Astrocyte (in vitro differentiated cells and primary cell): Measurements from ENCODE around the gene BICDL1. TPM values are rescaled to one million over a fixed set of nuclear protein-coding genes. Genes with fewer than 3 reads are reported as not detected.

Source experiments
- DNase-seq: peaks from one replicate; pipeline ENCODE4 v3.0.0-alpha.2; 2010; ENCODE audit warnings: low read depth
- FAIRE-seq: peaks from 2 replicates; lab custom pipeline; 2011; peaks lifted over from hg19 to GRCh38; lab: Jason Lieb, UNC
- H2AFZ ChIP-seq: 2 replicates; pipeline ENCODE4 v1.6.0; 2012; ENCODE audit warnings: low read depth, low read length, inconsistent platforms
- H3K27ac ChIP-seq: 2 replicates; pipeline ENCODE4 v1.5.1; 2011; ENCODE audit warnings: low read depth, low read length, inconsistent platforms
- H3K27me3 ChIP-seq: 2 replicates; pipeline ENCODE4 v1.6.0; 2011; ENCODE audit warnings: low read length, inconsistent platforms; ENCODE audit not compliant: insufficient read depth
- H3K36me3 ChIP-seq: 2 replicates; pipeline ENCODE4 v1.5.1; 2011; ENCODE audit warnings: low read length, inconsistent platforms; ENCODE audit not compliant: insufficient read depth
- H3K4me1 ChIP-seq: 2 replicates; pipeline ENCODE4 v1.5.1; 2011; ENCODE audit warnings: low read length, inconsistent platforms; ENCODE audit not compliant: insufficient read depth
- H3K4me2 ChIP-seq: 2 replicates; pipeline ENCODE4 v1.6.0; 2012; ENCODE audit warnings: low read length, inconsistent platforms
- H3K4me3 ChIP-seq: 2 replicates; pipeline ENCODE4 v1.5.1; 2011; ENCODE audit warnings: low read depth, mild to moderate bottlenecking, low read length, inconsistent platforms; ENCODE audit not compliant: insufficient read depth
- H3K79me2 ChIP-seq: 2 replicates; pipeline ENCODE4 v1.6.0; 2012; ENCODE audit warnings: mild to moderate bottlenecking, low read length, inconsistent platforms; ENCODE audit not compliant: insufficient read depth
- H3K9ac ChIP-seq: 2 replicates; pipeline ENCODE4 v1.6.0; 2012; ENCODE audit warnings: mild to moderate bottlenecking, low read length, inconsistent platforms
- H3K9me3 ChIP-seq: 2 replicates; pipeline ENCODE4 v1.5.1; 2012; ENCODE audit warnings: low read depth, mild to moderate bottlenecking, low read length, inconsistent platforms; ENCODE audit not compliant: insufficient read depth
- H4K20me1 ChIP-seq: 2 replicates; pipeline ENCODE4 v1.6.0; 2012; ENCODE audit warnings: low read length, inconsistent platforms; ENCODE audit not compliant: insufficient read depth
- H3K27ac Mint-ChIP-seq: one replicate; pipeline ENCODE4 v1.8.0; 2021; ENCODE audit warnings: mild to moderate bottlenecking, mixed read lengths; ENCODE audit not compliant: unreplicated experiment
- H3K27me3 Mint-ChIP-seq: one replicate; pipeline ENCODE4 v1.8.0; 2021; ENCODE audit warnings: low read depth, mixed read lengths; ENCODE audit not compliant: unreplicated experiment
- H3K36me3 Mint-ChIP-seq: one replicate; pipeline ENCODE4 v1.8.0; 2021; ENCODE audit warnings: low read depth, mixed read lengths; ENCODE audit not compliant: unreplicated experiment
- H3K4me1 Mint-ChIP-seq: one replicate; pipeline ENCODE4 v1.8.0; 2021; ENCODE audit warnings: low read depth, mixed read lengths; ENCODE audit not compliant: unreplicated experiment
- H3K4me3 Mint-ChIP-seq: one replicate; pipeline ENCODE4 v1.8.0; 2021; ENCODE audit warnings: mild to moderate bottlenecking, moderate library complexity, mixed read lengths; ENCODE audit not compliant: unreplicated experiment
- H3K9me3 Mint-ChIP-seq: one replicate; pipeline ENCODE4 v1.8.0; 2021; ENCODE audit warnings: mild to moderate bottlenecking, mixed read lengths; ENCODE audit not compliant: unreplicated experiment
- CTCF ChIP-seq: IDR thresholded peaks from 2 replicates; pipeline ENCODE4 v1.5.1; 2011; ENCODE audit warnings: low read depth, mild to moderate bottlenecking, inconsistent platforms, low read length, moderate library complexity; ENCODE audit not compliant: insufficient read depth
- EZH2 ChIP-seq: IDR thresholded peaks from 2 replicates; pipeline ENCODE4 v1.6.1; 2012; ENCODE audit warnings: mild to moderate bottlenecking, low read length, inconsistent platforms; ENCODE audit not compliant: insufficient read depth
- total RNA-seq: library from RNA; stranded (reverse); gene quantifications from 2 replicates; pipeline ENCODE4 v1.2.1, GENCODE V29; 2021

BICDL1 gene
- total RNA-seq, 1 donor from 2014 or later = 8.8 TPM

- TF ChIP-seq CTCF (no peak), EZH2 (no peak)
- H3K9me3 Mint-ChIP-seq = peaks cover 8% of the 10 kb centered on the region
- Histone ChIP-seq H4K20me1 (no peaks in the 10 kb centered on the region), H3K4me1 (no peaks in the 10 kb centered on the region), H3K4me3 (no peak overlapping the region), H3K36me3 (no peaks in the 10 kb centered on the region), H3K4me2 (no peak overlapping the region), H3K27me3 (no peaks in the 10 kb centered on the region), H3K27ac (no peak overlapping the region), H3K9ac (no peak overlapping the region), H3K9me3 (peaks cover 11% of the 10 kb centered on the region), H2AFZ (no peak overlapping the region), H3K79me2 (no peaks in the 10 kb centered on the region)
- H3K4me3 Mint-ChIP-seq = no peak overlapping the region
- FAIRE-seq (no peak), DNase-seq (no peak)
- no peaks in the 10 kb centered on the region for H3K36me3 Mint-ChIP-seq
- peaks cover 13% of the 10 kb centered on the region for H3K27me3 Mint-ChIP-seq
- no peaks in the 10 kb centered on the region for H3K4me1 Mint-ChIP-seq
- H3K27ac Mint-ChIP-seq = no peak overlapping the region
Observed at GRCh38 chr12:119959435-119959834, 29.6 kb upstream of the BICDL1 start.

- H4K20me1 ChIP-seq = no peaks in the 10 kb centered on the region
- no peaks in the 10 kb centered on the region for H3K79me2 ChIP-seq
- FAIRE-seq (no peak), DNase-seq (no peak)
- H2AFZ ChIP-seq = no peak overlapping the region
- H3K36me3 ChIP-seq = no peaks in the 10 kb centered on the region
- no peak overlapping the region for H3K27ac Mint-ChIP-seq
- peaks cover 21% of the 10 kb centered on the region for H3K27me3 Mint-ChIP-seq
- H3K4me1 ChIP-seq = no peaks in the 10 kb centered on the region
- no peaks in the 10 kb centered on the region for H3K27me3 ChIP-seq
- no peaks in the 10 kb centered on the region for H3K36me3 Mint-ChIP-seq
- H3K9me3 ChIP-seq = no peaks in the 10 kb centered on the region
- H3K27ac ChIP-seq = no peak overlapping the region
- H3K9me3 Mint-ChIP-seq = no peaks in the 10 kb centered on the region
- H3K4me3 Mint-ChIP-seq = no peak overlapping the region
- H3K9ac ChIP-seq = no peak overlapping the region
- TF ChIP-seq CTCF = no peak
- no peak for TF ChIP-seq EZH2
- H3K4me1 Mint-ChIP-seq = no peaks in the 10 kb centered on the region
- no peak overlapping the region for H3K4me3 ChIP-seq
- H3K4me2 ChIP-seq = no peak overlapping the region
Observed at GRCh38 chr12:119964123-119964522, 24.9 kb upstream of the BICDL1 start.

- no peak for FAIRE-seq
- no peak overlapping the region for H3K4me3 Mint-ChIP-seq
Observed at GRCh38 chr12:119964929-119965328, 24.1 kb upstream of the BICDL1 start.

More at GRCh38 chr12:119964929-119965328, 24.1 kb upstream of the BICDL1 start:
- TF ChIP-seq EZH2 (no peak), CTCF (no peak)
- Mint-ChIP-seq H3K27me3 (peaks cover 21% of the 10 kb centered on the region), H3K9me3 (no peaks in the 10 kb centered on the region), H3K27ac (no peak overlapping the region), H3K36me3 (no peaks in the 10 kb centered on the region), H3K4me1 (no peaks in the 10 kb centered on the region)
- Histone ChIP-seq H3K4me3 (no peak overlapping the region), H3K4me1 (no peaks in the 10 kb centered on the region), H3K9me3 (no peaks in the 10 kb centered on the region), H3K9ac (no peak overlapping the region), H3K27ac (no peak overlapping the region), H3K27me3 (no peaks in the 10 kb centered on the region), H4K20me1 (no peaks in the 10 kb centered on the region), H3K36me3 (no peaks in the 10 kb centered on the region), H3K79me2 (no peaks in the 10 kb centered on the region), H2AFZ (no peak overlapping the region), H3K4me2 (no peak overlapping the region)
- no peak for DNase-seq
